Psoas muscle (tissue), 8 donors: Measurements from ENCODE around the gene RIBC1. TPM values are rescaled to one million over a fixed set of nuclear protein-coding genes. Genes with fewer than 3 reads are reported as not detected.

Source experiments
- ATAC-seq, 4 donors: fragments of 200-7000 bp; cut with Tn5 transposase; one replicate each; pipeline ENCODE4 v1.9.1; 2020; ENCODE audit warnings: moderate library complexity in 3 of 4, mild to moderate bottlenecking in 2 of 4
- DNase-seq, 2 donors: peaks; one replicate each; pipeline ENCODE4 v3.0.0-alpha.2; 2020
- H3K27ac ChIP-seq: fragments of 200-600 bp; one replicate; pipeline ENCODE4 v1.8.0; 2022
- H3K27me3 ChIP-seq, 3 donors: fragments of 200-600 bp in 1 of 3; one replicate each; pipeline versions ENCODE4 v1.6.1 to v1.8.0; 2013 to 2022; ENCODE audit warnings: low read length in 2 of 3, mild to moderate bottlenecking in 2 of 3, moderate library complexity in 1 of 3; ENCODE audit not compliant: insufficient read depth in 3 of 3
- H3K36me3 ChIP-seq, 2 donors: fragments of 200-600 bp in 1 of 2; one replicate each; pipeline versions ENCODE4 v1.6.1 to v1.8.0; 2013 to 2022; ENCODE audit warnings: low read depth in 1 of 2, mild to moderate bottlenecking in 1 of 2, moderate library complexity in 1 of 2; ENCODE audit not compliant: insufficient read depth in 1 of 2
- H3K4me1 ChIP-seq: fragments of 200-600 bp; one replicate; pipeline ENCODE4 v1.8.0; 2022
- H3K4me3 ChIP-seq: fragments of 200-600 bp; one replicate; pipeline ENCODE4 v1.8.0; 2022; ENCODE audit warnings: mild to moderate bottlenecking
- H3K9me3 ChIP-seq: fragments of 200-600 bp; one replicate; pipeline ENCODE4 v1.8.0; 2022
- WGBS, 3 donors: extraction: QIAGEN DNeasy Blood & Tissue Kit; methylation state at CpG; one replicate each; pipeline versions ENCODE4 v1.1.6 to v1.1.7; 2013; 5-methylcytosine and 5-hydroxymethylcytosine counted together
- intact Hi-C, 2 donors: fragments of 100-400 bp; cut with DNase I; formaldehyde crosslinking; loops; one replicate each; pipeline versions ENCODE4 v1.11.0 to v1.14.2; 2022
- polyA plus RNA-seq, 3 donors: library from polyadenylated mRNA; stranded (reverse); fragments of 200-250 nt; gene quantifications; one replicate each; pipeline ENCODE4 v1.2.3, GENCODE V29; 2013
- total RNA-seq, 4 donors: library from RNA; stranded (reverse); fragmentation: NEBNext Ultra II Directional in 2 of 4; extraction: Animal tissue kit (Norgen Biotek cat#: 25700) in 2 of 4; gene quantifications; one replicate each; pipeline versions ENCODE4 v1.2.1 to v1.2.4, GENCODE V29; 2021 to 2023
- TF ChIP-seq, protein P1 (sequence below): fragments of 200-600 bp; IDR thresholded peaks from one replicate; pipeline ENCODE4 v1.8.0; 2022; ENCODE audit warnings: antibody characterized with exemption
- donor health status: healthy with polysubstance abuse.
- donor health status: DM: no; HTN: no; CAD: no; lungs with moderate emphysema.
- donor health status: Bipolar disorder and iron deficiency.
- donor health status: healthy.
- donor health status: DM: yes; HTN: yes; CAD: no.
- donor health status: DM: no; HTN: no; CAD: no.
- donor health status: DM: no; HTN: no; CAD: no.
- donor health status: DM: yes; HTN: yes; CAD: no.

The RIBC1 gene
- total and polyA plus RNA-seq, 7 donors, result 0.14 to 2.3 (median 0.44) TPM

DNA sequence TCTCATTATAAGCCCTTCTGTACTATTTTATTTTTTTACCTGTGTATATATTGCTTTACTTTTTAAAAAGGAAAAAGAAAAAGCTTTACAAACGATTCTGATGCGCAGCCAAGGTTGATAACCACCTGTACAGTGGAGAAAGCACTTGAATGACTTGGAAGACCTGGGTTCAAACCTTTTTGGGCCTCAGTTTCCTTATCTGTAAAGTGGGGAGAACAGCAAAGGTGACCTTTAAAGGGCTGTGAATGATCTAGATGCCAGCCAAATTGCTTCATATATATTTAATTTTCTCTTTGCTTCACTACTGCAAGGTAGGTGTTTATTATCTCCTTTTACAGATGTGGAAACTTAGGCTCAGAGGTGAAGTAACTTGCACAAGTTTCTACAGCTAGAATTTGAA is 45.2 kb upstream of the RIBC1 start:
- peaks cover 3 to 66% of the 10 kb centered on the region in 2 donors for H3K36me3 ChIP-seq
- H3K4me3 ChIP-seq, result no peak overlapping the region
- no peaks in the 10 kb centered on the region for H3K4me1 ChIP-seq
- no peaks in the 10 kb centered on the region for H3K27me3 ChIP-seq
- ATAC-seq, result no peak
- 91 to 94% (median 94%) methylated on average over 2 of the region's 2 CpGs for WGBS, 3 donors
- no peak overlapping the region for H3K27ac ChIP-seq
- no peaks in the 10 kb centered on the region for H3K9me3 ChIP-seq
- intact Hi-C loops, result no loop called here
- TF ChIP-seq, protein P1, sequence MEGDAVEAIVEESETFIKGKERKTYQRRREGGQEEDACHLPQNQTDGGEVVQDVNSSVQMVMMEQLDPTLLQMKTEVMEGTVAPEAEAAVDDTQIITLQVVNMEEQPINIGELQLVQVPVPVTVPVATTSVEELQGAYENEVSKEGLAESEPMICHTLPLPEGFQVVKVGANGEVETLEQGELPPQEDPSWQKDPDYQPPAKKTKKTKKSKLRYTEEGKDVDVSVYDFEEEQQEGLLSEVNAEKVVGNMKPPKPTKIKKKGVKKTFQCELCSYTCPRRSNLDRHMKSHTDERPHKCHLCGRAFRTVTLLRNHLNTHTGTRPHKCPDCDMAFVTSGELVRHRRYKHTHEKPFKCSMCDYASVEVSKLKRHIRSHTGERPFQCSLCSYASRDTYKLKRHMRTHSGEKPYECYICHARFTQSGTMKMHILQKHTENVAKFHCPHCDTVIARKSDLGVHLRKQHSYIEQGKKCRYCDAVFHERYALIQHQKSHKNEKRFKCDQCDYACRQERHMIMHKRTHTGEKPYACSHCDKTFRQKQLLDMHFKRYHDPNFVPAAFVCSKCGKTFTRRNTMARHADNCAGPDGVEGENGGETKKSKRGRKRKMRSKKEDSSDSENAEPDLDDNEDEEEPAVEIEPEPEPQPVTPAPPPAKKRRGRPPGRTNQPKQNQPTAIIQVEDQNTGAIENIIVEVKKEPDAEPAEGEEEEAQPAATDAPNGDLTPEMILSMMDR, result no peak
- DNase-seq, result no peak

GRCh38 chrX:53379008-53379710 is 43.5 kb upstream of the RIBC1 start:
- TF ChIP-seq, protein P1, result no peak
- H3K4me3 ChIP-seq, result no peak overlapping the region
- H3K27ac ChIP-seq, result no peak overlapping the region
- H3K9me3 ChIP-seq, result no peaks in the 10 kb centered on the region
- ATAC-seq, result no peak
- H3K36me3 ChIP-seq, result peaks cover 3 to 82% of the 10 kb centered on the region in 2 donors
- H3K4me1 ChIP-seq, result no peaks in the 10 kb centered on the region
- DNase-seq, result no peak
- intact Hi-C loops, result no loop called here
- no peaks in the 10 kb centered on the region for H3K27me3 ChIP-seq
- 95 to 98% (median 96%) methylated on average over 3 of the region's 3 CpGs for WGBS, 3 donors

DNA sequence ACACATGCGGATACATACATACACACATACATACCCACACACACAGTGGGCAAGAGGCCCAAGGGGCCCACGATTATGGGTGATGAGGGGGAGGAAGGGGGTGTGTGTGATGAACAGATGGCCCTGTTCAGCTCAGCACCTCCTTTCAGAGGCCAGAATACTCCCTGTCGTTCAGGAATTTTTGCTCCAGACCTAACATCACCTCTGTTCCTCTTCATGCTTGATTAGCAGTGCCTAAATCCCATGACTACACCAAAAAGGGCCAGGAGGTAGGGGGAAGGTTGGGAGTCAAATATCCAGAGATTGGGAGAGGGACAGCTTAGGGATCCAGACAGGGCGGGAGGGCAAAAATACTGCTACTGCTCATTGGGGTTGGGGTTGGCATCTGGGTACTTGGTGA is 42.9 kb upstream of the RIBC1 start:
- intact Hi-C loops, result no loop called here
- 64 to 93% (median 82%) methylated on average over 2 to 4 of the region's 4 CpGs for WGBS, 3 donors
- H3K27me3 ChIP-seq, result no peaks in the 10 kb centered on the region
- no peaks in the 10 kb centered on the region for H3K4me1 ChIP-seq
- H3K27ac ChIP-seq, result no peak overlapping the region
- peaks cover 3 to 88% of the 10 kb centered on the region in 2 donors for H3K36me3 ChIP-seq
- TF ChIP-seq, protein P1, result no peak
- H3K4me3 ChIP-seq, result no peak overlapping the region
- DNase-seq (no peak), ATAC-seq (no peak)
- no peaks in the 10 kb centered on the region for H3K9me3 ChIP-seq

- Histone ChIP-seq H3K27me3 (no peaks in the 10 kb centered on the region), H3K36me3 (peaks cover 3 to 94% of the 10 kb centered on the region in 2 donors), H3K4me3 (no peak overlapping the region), H3K4me1 (no peaks in the 10 kb centered on the region), H3K27ac (no peak overlapping the region), H3K9me3 (no peaks in the 10 kb centered on the region)
- 68 to 83% (median 68%) methylated on average over 4 of the region's 4 CpGs for WGBS, 3 donors
- intact Hi-C loops, result no loop called here
- no peak for DNase-seq
- ATAC-seq, result no peak
- TF ChIP-seq, protein P1, result no peak
Observed at GRCh38 chrX:53383376-53384076, 39.1 kb upstream of the RIBC1 start.
